Liver (tissue), 9 donors: ENCODE measurements around the gene ATXN7L1. TPM values are rescaled to one million over a fixed set of nuclear protein-coding genes. Genes with fewer than 3 reads are reported as not detected.

Experiments
- DNase-seq: peaks from one replicate; pipeline ENCODE4 v3.0.0-alpha.2; 2017; ENCODE audit warnings: low spot score
- H3K27ac ChIP-seq, 2 donors: one replicate each; pipeline ENCODE4 v1.7.0; 2013; ENCODE audit warnings: inconsistent platforms in 2 of 2, low read length in 2 of 2, control low read depth in 1 of 2, low read depth in 1 of 2, mild to moderate bottlenecking in 1 of 2
- H3K27me3 ChIP-seq, 4 donors: one replicate each; pipeline versions ENCODE4 v1.6.1 to v1.7.0; 2013; ENCODE audit warnings: low read length in 3 of 4, inconsistent platforms in 1 of 4, mild to moderate bottlenecking in 1 of 4, moderate library complexity in 1 of 4; ENCODE audit not compliant: control insufficient read depth in 4 of 4, insufficient read depth in 4 of 4
- H3K36me3 ChIP-seq, 4 donors: one replicate each; pipeline versions ENCODE4 v1.6.1 to v1.7.0; 2013; ENCODE audit warnings: low read length in 3 of 4, mild to moderate bottlenecking in 3 of 4, low read depth in 1 of 4, moderate library complexity in 1 of 4; ENCODE audit not compliant: control insufficient read depth in 4 of 4, insufficient read depth in 3 of 4
- H3K4me1 ChIP-seq, 4 donors: one replicate each; pipeline versions ENCODE4 v1.6.1 to v1.7.0; 2013; ENCODE audit warnings: low read length in 3 of 4, mild to moderate bottlenecking in 3 of 4, moderate library complexity in 1 of 4; ENCODE audit not compliant: control insufficient read depth in 4 of 4, insufficient read depth in 4 of 4
- H3K4me3 ChIP-seq, 3 donors: one replicate each; pipeline versions ENCODE4 v1.6.1 to v1.7.0; 2013; ENCODE audit warnings: low read length in 3 of 3, control low read depth in 1 of 3, low read depth in 1 of 3, mild to moderate bottlenecking in 1 of 3
- H3K9ac ChIP-seq, 2 donors: one replicate each; pipeline ENCODE4 v1.7.0; 2013; ENCODE audit warnings: low read length in 2 of 2, mild to moderate bottlenecking in 2 of 2, moderate library complexity in 2 of 2, control low read depth in 1 of 2, low read depth in 1 of 2
- H3K9me3 ChIP-seq, 4 donors: one replicate each; pipeline versions ENCODE4 v1.6.1 to v1.7.0; 2013; ENCODE audit warnings: low read length in 3 of 4; ENCODE audit not compliant: control insufficient read depth in 4 of 4
- EGR1 ChIP-seq, 2 donors: IDR thresholded peaks; 2 replicates each; pipeline ENCODE4 v1.6.1; 2016 to 2018; ENCODE audit warnings: antibody characterized with exemption in 2 of 2, low read depth in 2 of 2
- FOXA1 ChIP-seq: IDR thresholded peaks from 2 replicates; pipeline ENCODE4 v1.6.1; 2016; ENCODE audit warnings: antibody characterized with exemption
- FOXA2 ChIP-seq: IDR thresholded peaks from 2 replicates; pipeline ENCODE4 v1.6.1; 2016; ENCODE audit warnings: antibody characterized with exemption
- GABPA ChIP-seq, 2 donors: IDR thresholded peaks in 1 of 2; conservative IDR thresholded peaks in 1 of 2; 2 replicates each; pipeline ENCODE4 v1.6.1; 2016; ENCODE audit warnings: antibody characterized with exemption in 2 of 2, mild to moderate bottlenecking in 1 of 2, moderate library complexity in 1 of 2
- HNF4A ChIP-seq, 2 donors: conservative IDR thresholded peaks; 2 replicates each; pipeline ENCODE4 v1.6.1; 2016; ENCODE audit warnings: antibody characterized with exemption in 2 of 2, mild to moderate bottlenecking in 2 of 2
- JUND ChIP-seq, 2 donors: IDR thresholded peaks; 2 replicates each; pipeline ENCODE4 v1.6.1; 2016; ENCODE audit warnings: antibody characterized with exemption in 2 of 2
- NR2F2 ChIP-seq: IDR thresholded peaks from 2 replicates; pipeline ENCODE4 v1.6.1; 2016; ENCODE audit warnings: antibody characterized with exemption
- RAD21 ChIP-seq, 2 donors: IDR thresholded peaks; 2 replicates each; pipeline ENCODE4 v1.6.1; 2016; ENCODE audit warnings: antibody characterized with exemption in 2 of 2, mild to moderate bottlenecking in 2 of 2
- RXRA ChIP-seq, 2 donors: IDR thresholded peaks; 2 replicates each; pipeline ENCODE4 v1.6.1; 2017 to 2018; ENCODE audit warnings: antibody characterized with exemption in 2 of 2, mild to moderate bottlenecking in 1 of 2
- YY1 ChIP-seq: IDR thresholded peaks from 2 replicates; pipeline ENCODE4 v1.6.1; 2016; ENCODE audit warnings: antibody characterized with exemption, mild to moderate bottlenecking
- WGBS: extraction: QIAGEN DNeasy Blood & Tissue Kit; methylation state at CpG from one replicate; pipeline ENCODE4 v1.1.7; 2013; 5-methylcytosine and 5-hydroxymethylcytosine counted together
- polyA plus RNA-seq, 2 donors: library from polyadenylated mRNA; stranded (reverse) in 1 of 2; unstranded in 1 of 2; fragments of 200-250 nt in 1 of 2; fragments of >200 nt in 1 of 2; fragmentation: Nextera tagmentation in 1 of 2; extraction: Ambion mirVana in 1 of 2; gene quantifications; one replicate each; pipeline versions ENCODE4 v1.2.1 to v1.2.3, GENCODE V29; 2013 to 2015
- total RNA-seq, 2 donors: library from RNA; depleted of rRNA; stranded (reverse); fragments of >200 nt; gene quantifications; one replicate each; pipeline ENCODE4 v1.2.3, GENCODE V29; 2014
- TF ChIP-seq, protein P1 (sequence below): IDR thresholded peaks from 2 replicates; pipeline ENCODE4 v1.6.1; 2016; ENCODE audit warnings: antibody characterized with exemption
- TF ChIP-seq, protein P2 (sequence below): IDR thresholded peaks from 2 replicates; pipeline ENCODE4 v1.6.1; 2016; ENCODE audit warnings: antibody characterized with exemption
- TF ChIP-seq, protein P3 (sequence below): IDR thresholded peaks from 2 replicates; pipeline ENCODE4 v1.6.1; 2016; ENCODE audit warnings: antibody characterized with exemption, mild to moderate bottlenecking
- TF ChIP-seq, protein P4 (sequence below): IDR thresholded peaks from 2 replicates; pipeline ENCODE4 v1.6.1; 2016; ENCODE audit warnings: antibody characterized with exemption
- TF ChIP-seq, protein P5 (sequence below): fragments of 150-350 bp; IDR thresholded peaks from 2 replicates; pipeline ENCODE4 v1.5.1; 2017; ENCODE audit warnings: improper control_type of control experiment, low read depth, low read length; ENCODE audit not compliant: missing input control
- donor health status: healthy.
- donor health status: healthy.
- donor health status: healthy.
- donor health status: healthy.
- donor health status: healthy.

ATXN7L1 gene
- total and polyA plus RNA-seq, 4 donors: 2.1 to 7.4 (median 5.3) TPM

DNA sequence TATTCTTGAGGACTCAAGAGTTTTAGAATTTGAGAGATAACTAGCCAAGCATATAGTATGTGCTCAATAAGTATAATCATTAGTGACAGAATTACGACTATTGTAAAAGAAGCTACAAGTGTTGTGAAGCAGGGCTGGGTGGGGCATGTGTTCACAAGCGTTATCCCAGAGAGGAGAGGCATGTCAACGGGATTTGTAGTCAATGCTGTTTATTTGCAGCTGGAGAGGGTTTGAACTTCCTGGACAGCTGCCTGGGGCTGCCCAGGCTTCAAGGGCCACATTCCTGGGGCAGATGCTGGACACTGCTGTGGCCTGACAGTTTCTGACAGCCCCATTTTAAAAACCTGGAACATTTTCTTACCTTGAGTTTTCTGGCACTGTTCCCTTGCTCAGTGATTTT lies 49.7 kb upstream of the ATXN7L1 start:
- Histone ChIP-seq H3K27ac (no peak overlapping the region), H3K27me3 (no peaks in the 10 kb centered on the region), H3K36me3 (peaks cover 0 to 5% (median 2%) of the 10 kb centered on the region in 4 donors), H3K9ac (no peak overlapping the region), H3K4me3 (no peak overlapping the region), H3K9me3 (peaks cover 0 to 3% (median 0%) of the 10 kb centered on the region in 4 donors), H3K4me1 (no peaks in the 10 kb centered on the region)
- TF ChIP-seq, protein P1, sequence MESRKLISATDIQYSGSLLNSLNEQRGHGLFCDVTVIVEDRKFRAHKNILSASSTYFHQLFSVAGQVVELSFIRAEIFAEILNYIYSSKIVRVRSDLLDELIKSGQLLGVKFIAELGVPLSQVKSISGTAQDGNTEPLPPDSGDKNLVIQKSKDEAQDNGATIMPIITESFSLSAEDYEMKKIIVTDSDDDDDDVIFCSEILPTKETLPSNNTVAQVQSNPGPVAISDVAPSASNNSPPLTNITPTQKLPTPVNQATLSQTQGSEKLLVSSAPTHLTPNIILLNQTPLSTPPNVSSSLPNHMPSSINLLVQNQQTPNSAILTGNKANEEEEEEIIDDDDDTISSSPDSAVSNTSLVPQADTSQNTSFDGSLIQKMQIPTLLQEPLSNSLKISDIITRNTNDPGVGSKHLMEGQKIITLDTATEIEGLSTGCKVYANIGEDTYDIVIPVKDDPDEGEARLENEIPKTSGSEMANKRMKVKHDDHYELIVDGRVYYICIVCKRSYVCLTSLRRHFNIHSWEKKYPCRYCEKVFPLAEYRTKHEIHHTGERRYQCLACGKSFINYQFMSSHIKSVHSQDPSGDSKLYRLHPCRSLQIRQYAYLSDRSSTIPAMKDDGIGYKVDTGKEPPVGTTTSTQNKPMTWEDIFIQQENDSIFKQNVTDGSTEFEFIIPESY: no peak
- no peak for TF ChIP-seq FOXA2
- no peak for TF ChIP-seq NR2F2
- TF ChIP-seq, protein P2, sequence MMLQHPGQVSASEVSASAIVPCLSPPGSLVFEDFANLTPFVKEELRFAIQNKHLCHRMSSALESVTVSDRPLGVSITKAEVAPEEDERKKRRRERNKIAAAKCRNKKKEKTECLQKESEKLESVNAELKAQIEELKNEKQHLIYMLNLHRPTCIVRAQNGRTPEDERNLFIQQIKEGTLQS: no peak
- no peak for TF ChIP-seq JUND (IDR thresholded peaks at IDR 0.05)
- TF ChIP-seq, protein P3, sequence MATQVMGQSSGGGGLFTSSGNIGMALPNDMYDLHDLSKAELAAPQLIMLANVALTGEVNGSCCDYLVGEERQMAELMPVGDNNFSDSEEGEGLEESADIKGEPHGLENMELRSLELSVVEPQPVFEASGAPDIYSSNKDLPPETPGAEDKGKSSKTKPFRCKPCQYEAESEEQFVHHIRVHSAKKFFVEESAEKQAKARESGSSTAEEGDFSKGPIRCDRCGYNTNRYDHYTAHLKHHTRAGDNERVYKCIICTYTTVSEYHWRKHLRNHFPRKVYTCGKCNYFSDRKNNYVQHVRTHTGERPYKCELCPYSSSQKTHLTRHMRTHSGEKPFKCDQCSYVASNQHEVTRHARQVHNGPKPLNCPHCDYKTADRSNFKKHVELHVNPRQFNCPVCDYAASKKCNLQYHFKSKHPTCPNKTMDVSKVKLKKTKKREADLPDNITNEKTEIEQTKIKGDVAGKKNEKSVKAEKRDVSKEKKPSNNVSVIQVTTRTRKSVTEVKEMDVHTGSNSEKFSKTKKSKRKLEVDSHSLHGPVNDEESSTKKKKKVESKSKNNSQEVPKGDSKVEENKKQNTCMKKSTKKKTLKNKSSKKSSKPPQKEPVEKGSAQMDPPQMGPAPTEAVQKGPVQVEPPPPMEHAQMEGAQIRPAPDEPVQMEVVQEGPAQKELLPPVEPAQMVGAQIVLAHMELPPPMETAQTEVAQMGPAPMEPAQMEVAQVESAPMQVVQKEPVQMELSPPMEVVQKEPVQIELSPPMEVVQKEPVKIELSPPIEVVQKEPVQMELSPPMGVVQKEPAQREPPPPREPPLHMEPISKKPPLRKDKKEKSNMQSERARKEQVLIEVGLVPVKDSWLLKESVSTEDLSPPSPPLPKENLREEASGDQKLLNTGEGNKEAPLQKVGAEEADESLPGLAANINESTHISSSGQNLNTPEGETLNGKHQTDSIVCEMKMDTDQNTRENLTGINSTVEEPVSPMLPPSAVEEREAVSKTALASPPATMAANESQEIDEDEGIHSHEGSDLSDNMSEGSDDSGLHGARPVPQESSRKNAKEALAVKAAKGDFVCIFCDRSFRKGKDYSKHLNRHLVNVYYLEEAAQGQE: no peak
- TF ChIP-seq, protein P4, sequence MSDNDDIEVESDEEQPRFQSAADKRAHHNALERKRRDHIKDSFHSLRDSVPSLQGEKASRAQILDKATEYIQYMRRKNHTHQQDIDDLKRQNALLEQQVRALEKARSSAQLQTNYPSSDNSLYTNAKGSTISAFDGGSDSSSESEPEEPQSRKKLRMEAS: no peak
- no peak for TF ChIP-seq HNF4A (conservative IDR thresholded peaks at IDR 0.05)
- WGBS: 65% methylated on average over 3 of the region's 3 CpGs
- no peak for DNase-seq

DNA sequence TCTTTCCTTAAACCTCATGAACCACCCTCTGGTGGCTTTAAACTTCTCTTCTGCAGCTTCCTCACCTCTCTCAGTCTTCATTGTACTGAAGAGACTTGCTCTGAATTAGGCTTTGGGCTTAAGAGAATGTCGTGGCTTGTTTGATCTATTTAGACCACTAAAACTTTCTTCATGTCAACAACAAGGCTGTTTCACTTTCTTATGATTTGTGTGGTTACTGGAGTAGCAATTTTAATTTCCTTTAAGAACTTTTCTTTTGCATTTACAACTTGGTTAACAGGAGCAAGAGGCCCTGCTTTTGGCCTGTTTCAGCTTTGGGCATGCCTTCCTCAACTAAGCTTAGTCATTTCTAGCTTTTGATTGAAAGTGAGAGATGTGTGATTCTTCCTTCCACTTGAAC lies 48.5 kb upstream of the ATXN7L1 start:
- Histone ChIP-seq H3K9ac (no peak overlapping the region), H3K4me3 (no peak overlapping the region), H3K27me3 (no peaks in the 10 kb centered on the region), H3K36me3 (peaks cover 0 to 5% (median 2%) of the 10 kb centered on the region in 4 donors), H3K9me3 (peaks cover 0 to 3% (median 0%) of the 10 kb centered on the region in 4 donors), H3K27ac (no peak overlapping the region), H3K4me1 (no peaks in the 10 kb centered on the region)
- no peak for DNase-seq
- 94% methylated on average over 1 of the region's 1 CpG for WGBS
- TF ChIP-seq RAD21 (IDR thresholded peaks at IDR 0.05) (no peak), RXRA (IDR thresholded peaks at IDR 0.05) (no peak), FOXA1 (no peak), EGR1 (IDR thresholded peaks at IDR 0.05; ENCODE audit: low read depth in 2 of 2) (no peak), NR2F2 (no peak), GABPA (IDR thresholded peaks at IDR 0.05 in 1 of 2, conservative IDR thresholded peaks at IDR 0.05 in 1 of 2) (no peak), YY1 (no peak)
- TF ChIP-seq, protein P5, sequence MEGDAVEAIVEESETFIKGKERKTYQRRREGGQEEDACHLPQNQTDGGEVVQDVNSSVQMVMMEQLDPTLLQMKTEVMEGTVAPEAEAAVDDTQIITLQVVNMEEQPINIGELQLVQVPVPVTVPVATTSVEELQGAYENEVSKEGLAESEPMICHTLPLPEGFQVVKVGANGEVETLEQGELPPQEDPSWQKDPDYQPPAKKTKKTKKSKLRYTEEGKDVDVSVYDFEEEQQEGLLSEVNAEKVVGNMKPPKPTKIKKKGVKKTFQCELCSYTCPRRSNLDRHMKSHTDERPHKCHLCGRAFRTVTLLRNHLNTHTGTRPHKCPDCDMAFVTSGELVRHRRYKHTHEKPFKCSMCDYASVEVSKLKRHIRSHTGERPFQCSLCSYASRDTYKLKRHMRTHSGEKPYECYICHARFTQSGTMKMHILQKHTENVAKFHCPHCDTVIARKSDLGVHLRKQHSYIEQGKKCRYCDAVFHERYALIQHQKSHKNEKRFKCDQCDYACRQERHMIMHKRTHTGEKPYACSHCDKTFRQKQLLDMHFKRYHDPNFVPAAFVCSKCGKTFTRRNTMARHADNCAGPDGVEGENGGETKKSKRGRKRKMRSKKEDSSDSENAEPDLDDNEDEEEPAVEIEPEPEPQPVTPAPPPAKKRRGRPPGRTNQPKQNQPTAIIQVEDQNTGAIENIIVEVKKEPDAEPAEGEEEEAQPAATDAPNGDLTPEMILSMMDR: no peak
- TF ChIP-seq, protein P3: no peak
- TF ChIP-seq, protein P2: no peak
